NCI-H1436 (cell line): ENCODE data around the gene MYOCOS.
"Not testable (repeated sequence)": the region's sequence is repeated elsewhere in the genome, so short reads cannot be mapped to it uniquely, and the experiment has no call there.

Experiments
- DNase-seq: peaks from one replicate; lab custom pipeline; 2025; lab: John Stamatoyannopoulos, UW

The MYOCOS gene

DNA sequence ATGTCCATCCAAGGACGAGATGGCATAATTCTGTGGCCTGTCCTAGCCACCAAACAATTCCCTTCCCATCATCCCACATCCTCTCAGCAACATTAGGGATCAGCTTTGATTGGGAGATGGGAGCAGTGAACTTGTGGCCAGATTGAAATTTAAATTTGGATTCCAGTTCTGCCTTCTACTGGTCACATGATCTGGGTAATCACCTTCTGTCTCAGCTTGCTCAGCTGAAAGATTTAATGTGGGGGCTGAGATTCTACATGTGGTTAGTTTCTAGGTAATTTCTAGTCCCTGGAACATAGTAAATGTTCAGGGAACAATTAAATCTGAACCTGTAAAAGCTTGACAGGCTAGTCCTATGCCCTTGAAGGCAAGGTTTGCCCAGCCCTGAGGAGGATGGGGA, 3.2 kb downstream of the MYOCOS start:
- DNase-seq = no peak

- no peak for DNase-seq
Measured at GRCh38 chr1:171627020-171627419, 5.0 kb downstream of the MYOCOS start.

GRCh38 chr1:171628225-171628624, 6.2 kb downstream of the MYOCOS start:
- DNase-seq = no peak

DNA sequence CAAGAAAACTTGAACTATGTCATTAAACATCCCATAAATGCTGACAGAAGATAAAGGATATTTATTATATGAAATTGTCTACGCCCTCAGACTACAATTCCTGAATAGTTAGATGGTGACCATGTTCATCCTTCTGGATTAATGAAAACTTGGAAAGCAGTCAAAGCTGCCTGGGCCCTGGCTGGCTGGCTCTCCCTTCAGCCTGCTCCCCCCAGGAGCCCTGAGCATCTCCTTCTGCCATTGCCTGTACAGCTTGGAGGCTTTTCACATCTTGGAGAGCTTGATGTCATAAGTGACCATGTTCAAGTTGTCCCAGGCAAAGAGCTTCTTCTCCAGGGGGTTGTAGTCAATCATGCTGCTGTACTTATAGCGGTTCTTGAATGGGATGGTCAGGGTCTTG, 13.6 kb downstream of the MYOCOS start:
- no peak for DNase-seq

DNA sequence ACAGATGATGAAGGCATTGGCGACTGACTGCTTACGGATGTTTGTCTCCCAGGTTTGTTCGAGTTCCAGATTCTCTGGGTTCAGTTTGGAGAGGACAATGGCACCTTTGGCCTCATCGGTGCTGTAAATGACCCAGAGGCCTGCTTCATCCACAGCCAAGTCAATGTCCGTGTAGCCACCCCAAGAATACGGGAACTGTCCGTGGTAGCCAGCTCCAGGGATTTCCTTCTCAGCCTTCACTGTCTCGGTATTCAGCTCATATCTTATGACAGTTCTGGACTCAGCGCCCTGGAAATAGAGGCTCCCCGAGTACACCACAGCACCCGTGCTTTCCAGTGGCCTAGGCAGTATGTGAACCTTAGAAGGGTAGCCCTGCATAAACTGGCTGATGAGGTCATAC, 14.1 kb downstream of the MYOCOS start:
- no peak for DNase-seq

DNA sequence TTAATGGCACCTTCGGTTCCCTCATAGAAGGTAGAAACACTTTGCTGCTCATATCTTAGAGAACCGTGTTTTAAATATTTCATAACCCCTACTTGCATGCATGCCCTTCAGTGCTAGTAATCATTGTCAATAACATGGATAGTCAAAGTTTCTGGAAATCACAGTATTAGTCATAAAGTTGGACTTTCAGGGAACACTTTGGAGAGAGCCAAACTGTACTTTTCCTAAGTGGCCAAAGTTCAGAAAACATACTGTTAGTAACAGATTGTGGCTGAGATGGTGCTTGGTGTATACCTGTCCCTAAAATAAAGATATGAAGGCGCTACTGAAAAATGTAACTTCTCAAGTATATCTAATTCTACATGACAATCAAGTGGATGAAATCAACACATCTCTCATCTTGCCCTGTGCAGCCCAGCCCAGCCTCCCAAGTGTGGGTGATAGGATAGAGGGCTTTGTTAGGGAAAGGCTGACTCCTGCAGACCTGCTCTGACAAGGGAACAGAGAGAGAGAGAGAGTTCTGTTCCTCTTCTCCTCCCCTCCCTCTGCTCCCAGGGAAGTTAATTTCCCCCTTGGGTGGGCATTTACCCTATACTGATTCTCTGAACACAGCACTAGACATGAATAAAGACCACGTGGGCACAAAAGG, 16.0 kb downstream of the MYOCOS start:
- no peak for DNase-seq

GRCh38 chr1:171640225-171640624, 18.2 kb downstream of the MYOCOS start:
- no peak for DNase-seq

DNA sequence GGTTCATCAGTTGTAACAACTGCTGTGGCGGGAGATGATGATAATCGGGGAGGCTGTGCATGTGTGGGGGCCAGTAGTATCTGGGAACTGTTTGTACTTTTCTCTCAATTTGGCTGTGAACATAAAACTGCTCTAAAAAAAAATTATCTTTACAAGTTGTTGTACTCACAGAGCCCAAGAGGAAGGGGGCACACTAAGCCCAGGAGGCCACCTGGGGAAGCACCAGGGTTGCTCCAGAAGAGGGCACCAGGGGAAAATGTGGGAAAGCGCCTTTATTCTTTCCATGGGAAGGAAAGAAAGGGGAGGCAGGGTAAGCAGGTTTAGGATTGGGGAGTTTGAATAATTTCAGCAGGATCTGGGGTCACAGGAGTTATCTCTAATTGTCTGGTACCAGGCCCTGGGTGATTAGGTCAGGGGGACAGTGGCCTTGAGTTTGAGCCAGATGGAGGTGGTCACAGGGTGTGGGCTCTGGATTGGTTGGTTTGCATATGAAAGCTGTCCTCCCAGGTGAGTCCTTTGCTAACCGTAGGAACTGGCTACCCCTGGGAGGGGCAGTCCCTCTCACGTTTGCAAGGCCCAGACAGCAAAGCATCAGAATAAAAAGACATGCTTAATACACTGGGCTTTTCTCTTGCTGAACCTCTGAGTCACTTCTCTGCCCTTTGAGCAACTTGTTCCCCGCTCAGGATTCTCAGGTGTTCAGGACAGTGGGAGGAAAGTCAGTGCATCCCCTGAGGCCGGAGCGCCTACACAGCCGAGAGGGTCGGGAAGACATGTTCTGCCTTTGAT, 19.2 kb downstream of the MYOCOS start:
- no peak for DNase-seq

- DNase-seq = no peak
Measured at GRCh38 chr1:171642197-171642596, 20.2 kb downstream of the MYOCOS start.

DNA sequence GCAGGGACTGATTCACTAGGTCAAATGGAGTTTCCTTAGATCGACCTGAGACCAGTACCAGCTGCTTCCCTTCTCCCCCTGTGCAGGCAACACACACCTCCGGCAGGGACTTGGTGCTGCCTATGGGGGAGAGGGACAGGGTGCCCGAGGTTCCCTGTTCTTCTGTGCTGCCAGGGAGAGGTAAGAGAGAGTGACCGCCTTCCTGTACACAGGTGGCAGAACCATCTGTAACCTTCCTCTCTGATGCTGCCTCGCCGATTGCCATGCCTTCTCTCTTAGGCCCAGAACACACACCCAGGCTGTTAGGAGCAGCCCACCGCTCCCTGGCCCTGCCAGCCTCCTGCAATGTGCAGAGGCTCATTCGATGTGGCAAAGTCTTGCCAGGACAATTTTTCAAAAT, 21.1 kb downstream of the MYOCOS start:
- DNase-seq = no peak

GRCh38 chr1:171644805-171645483, 22.9 kb downstream of the MYOCOS start:
- DNase-seq = peak; percentile 84

GRCh38 chr1:171645553-171646248, 23.7 kb downstream of the MYOCOS start:
- no peak for DNase-seq

DNA sequence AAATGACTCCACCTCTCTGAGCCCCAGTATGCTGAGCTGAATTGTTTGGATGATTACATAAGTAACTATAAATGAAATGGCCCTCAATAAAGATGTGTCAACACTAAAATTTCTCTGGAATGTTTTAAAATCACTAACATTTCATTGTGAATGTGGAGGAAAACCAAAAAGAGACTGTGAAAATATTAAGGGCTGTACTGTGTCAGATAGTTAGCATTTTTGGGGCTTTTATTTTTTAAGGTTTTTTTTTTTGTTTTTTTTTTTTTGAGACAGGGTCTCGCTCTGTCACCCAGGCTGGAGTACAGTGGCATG, 24.2 kb downstream of the MYOCOS start:
- DNase-seq = no peak

GRCh38 chr1:171652234-171652822, 30.3 kb downstream of the MYOCOS start, which contains the start of gene MYOC:
Gene MYOC (minus strand): TSS chr1:171652688. CDS start chr1:171652611, 77 bp downstream.
- no peak for DNase-seq

- no peak for DNase-seq
Measured at GRCh38 chr1:171653796-171654195, 31.8 kb downstream of the MYOCOS start.

GRCh38 chr1:171654201-171654941, 32.3 kb downstream of the MYOCOS start:
- DNase-seq = no peak

- DNase-seq = peak; percentile 36
Measured at GRCh38 chr1:171654942-171655745, 33.1 kb downstream of the MYOCOS start.

GRCh38 chr1:171655746-171656116, 33.7 kb downstream of the MYOCOS start:
- DNase-seq = no peak

DNA sequence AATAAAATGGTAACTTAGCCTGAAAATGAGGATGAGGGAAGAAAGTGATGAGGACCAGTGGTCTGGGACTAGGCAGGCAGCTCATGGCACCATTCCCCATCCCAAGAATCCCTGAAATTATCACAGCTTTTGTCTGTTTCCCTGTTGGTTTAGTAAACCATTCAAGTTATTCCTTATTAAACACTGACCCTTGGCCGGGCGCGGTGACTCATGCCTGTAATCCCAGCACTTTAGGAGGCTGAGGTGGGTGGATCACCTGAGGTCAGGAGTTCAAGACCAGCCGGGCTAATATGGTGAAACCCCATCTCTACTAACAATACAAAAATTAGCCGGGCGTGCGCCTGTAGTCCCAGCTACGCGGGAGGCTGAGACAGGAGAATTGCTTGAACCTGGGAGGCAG, 34.2 kb downstream of the MYOCOS start:
- not testable (repeated sequence) for DNase-seq

GRCh38 chr1:171661076-171661650, 39.1 kb downstream of the MYOCOS start:
- DNase-seq = no peak
